Lower lobe of right lung (tissue), 2 donors: ENCODE results near the gene TMEM86A. TPM values are rescaled to one million over a fixed set of nuclear protein-coding genes. Genes with fewer than 3 reads are reported as not detected.

ENCODE experiments used
- ATAC-seq, 2 donors: fragments of 200-7000 bp; cut with Tn5 transposase; one replicate each; pipeline ENCODE4 v1.9.1; 2020 to 2022; ENCODE audit warnings: mild to moderate bottlenecking in 2 of 2, moderate library complexity in 2 of 2
- DNase-seq: peaks from one replicate; pipeline ENCODE4 v3.0.0-alpha.2; 2020
- H3K27ac ChIP-seq: fragments of 200-600 bp; one replicate; pipeline ENCODE4 v1.8.0; 2022
- H3K27me3 ChIP-seq: fragments of 200-600 bp; one replicate; pipeline ENCODE4 v1.8.0; 2022; ENCODE audit warnings: low read depth
- H3K36me3 ChIP-seq: fragments of 200-600 bp; one replicate; pipeline ENCODE4 v1.8.0; 2022; ENCODE audit warnings: mild to moderate bottlenecking
- H3K4me1 ChIP-seq: fragments of 200-600 bp; one replicate; pipeline ENCODE4 v1.8.0; 2022
- H3K4me3 ChIP-seq: fragments of 200-600 bp; one replicate; pipeline ENCODE4 v1.8.0; 2022; ENCODE audit warnings: mild to moderate bottlenecking
- H3K9me3 ChIP-seq: fragments of 200-600 bp; one replicate; pipeline ENCODE4 v1.8.0; 2022
- intact Hi-C: fragments of 100-400 bp; cut with DNase I; formaldehyde crosslinking; loops from one replicate; pipeline ENCODE4 v1.11.0; 2022
- total RNA-seq: library from RNA; stranded (reverse); fragmentation: NEBNext Ultra II Directional; extraction: Animal tissue kit (Norgen Biotek cat#: 25700); gene quantifications from one replicate; pipeline ENCODE4 v1.2.1, GENCODE V29; 2021
- TF ChIP-seq, protein P1 (sequence below): fragments of 200-600 bp; IDR thresholded peaks from one replicate; pipeline ENCODE4 v1.8.0; 2022; ENCODE audit warnings: antibody characterized with exemption, mild to moderate bottlenecking
- donor health status: DM: no; HTN: yes; CAD: no; lungs with severe emphysema.

The TMEM86A gene
- total RNA-seq, 1 donor from 2014 or later: 11.7 TPM

DNA sequence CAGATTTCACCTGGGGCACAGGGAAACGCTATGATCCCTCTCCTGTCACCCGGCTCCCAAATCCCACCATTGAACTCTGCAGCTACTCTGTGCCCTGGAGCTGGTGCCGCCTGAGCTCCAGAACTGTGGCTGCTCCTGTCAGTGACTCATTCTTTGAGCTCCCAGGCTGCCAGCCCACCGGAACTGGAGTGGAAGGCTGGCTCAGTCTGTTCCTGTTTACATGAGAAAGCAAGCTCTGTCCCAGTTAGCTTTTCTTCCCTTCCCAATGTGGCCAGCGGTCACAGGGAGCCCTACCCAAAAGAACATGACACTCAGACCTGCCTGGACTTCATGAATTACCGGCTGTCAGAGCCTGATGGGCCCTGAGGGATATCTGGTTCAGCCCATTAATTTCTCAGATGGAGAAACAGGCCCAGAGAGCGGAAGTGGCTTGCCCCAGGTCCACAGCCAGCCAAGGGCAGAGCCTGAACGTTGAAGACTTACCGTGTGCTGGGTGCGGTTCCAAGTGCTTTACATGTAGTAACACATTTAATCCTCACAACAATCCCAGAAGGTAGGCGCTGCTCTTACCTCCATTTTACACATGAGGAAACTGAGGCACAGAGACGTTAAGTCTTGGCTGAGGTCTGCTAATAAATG, 51.2 kb downstream of the TMEM86A start:
- Histone ChIP-seq H3K27me3 (no peaks in the 10 kb centered on the region), H3K9me3 (no peaks in the 10 kb centered on the region), H3K36me3 (no peaks in the 10 kb centered on the region), H3K4me3 (no peak overlapping the region), H3K27ac (no peak overlapping the region), H3K4me1 (no peaks in the 10 kb centered on the region)
- TF ChIP-seq, protein P1, sequence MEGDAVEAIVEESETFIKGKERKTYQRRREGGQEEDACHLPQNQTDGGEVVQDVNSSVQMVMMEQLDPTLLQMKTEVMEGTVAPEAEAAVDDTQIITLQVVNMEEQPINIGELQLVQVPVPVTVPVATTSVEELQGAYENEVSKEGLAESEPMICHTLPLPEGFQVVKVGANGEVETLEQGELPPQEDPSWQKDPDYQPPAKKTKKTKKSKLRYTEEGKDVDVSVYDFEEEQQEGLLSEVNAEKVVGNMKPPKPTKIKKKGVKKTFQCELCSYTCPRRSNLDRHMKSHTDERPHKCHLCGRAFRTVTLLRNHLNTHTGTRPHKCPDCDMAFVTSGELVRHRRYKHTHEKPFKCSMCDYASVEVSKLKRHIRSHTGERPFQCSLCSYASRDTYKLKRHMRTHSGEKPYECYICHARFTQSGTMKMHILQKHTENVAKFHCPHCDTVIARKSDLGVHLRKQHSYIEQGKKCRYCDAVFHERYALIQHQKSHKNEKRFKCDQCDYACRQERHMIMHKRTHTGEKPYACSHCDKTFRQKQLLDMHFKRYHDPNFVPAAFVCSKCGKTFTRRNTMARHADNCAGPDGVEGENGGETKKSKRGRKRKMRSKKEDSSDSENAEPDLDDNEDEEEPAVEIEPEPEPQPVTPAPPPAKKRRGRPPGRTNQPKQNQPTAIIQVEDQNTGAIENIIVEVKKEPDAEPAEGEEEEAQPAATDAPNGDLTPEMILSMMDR: no peak
- DNase-seq (no peak), ATAC-seq (peak in 1 of 2 donors; percentile 36)
- intact Hi-C loops: no loop called here

DNA sequence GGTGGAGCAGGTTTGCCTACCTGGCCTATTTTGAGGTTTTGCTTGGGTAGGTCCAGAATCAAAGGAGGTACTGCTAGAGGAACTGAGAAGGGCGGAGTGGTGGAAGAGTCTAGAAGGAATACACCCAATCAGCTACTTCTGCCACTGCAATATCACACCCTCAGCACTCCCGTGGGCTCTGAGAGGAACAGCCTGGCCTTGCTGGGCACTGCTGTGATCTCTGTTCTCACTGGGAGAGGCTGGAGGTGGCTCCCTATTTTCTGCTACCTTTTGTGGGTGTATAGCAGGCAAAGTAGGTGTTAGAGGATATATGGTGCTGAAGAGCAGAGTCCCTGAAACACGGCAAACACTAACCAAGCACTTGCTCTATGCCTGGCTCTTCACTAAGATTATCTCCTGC, 52.4 kb downstream of the TMEM86A start:
- TF ChIP-seq, protein P1: no peak
- no peak for ATAC-seq
- no peaks in the 10 kb centered on the region for H3K4me1 ChIP-seq
- H3K9me3 ChIP-seq: no peaks in the 10 kb centered on the region
- DNase-seq: no peak
- no peaks in the 10 kb centered on the region for H3K27me3 ChIP-seq
- intact Hi-C loops: no loop called here
- H3K4me3 ChIP-seq: no peak overlapping the region
- H3K27ac ChIP-seq: no peak overlapping the region
- H3K36me3 ChIP-seq: no peaks in the 10 kb centered on the region

DNA sequence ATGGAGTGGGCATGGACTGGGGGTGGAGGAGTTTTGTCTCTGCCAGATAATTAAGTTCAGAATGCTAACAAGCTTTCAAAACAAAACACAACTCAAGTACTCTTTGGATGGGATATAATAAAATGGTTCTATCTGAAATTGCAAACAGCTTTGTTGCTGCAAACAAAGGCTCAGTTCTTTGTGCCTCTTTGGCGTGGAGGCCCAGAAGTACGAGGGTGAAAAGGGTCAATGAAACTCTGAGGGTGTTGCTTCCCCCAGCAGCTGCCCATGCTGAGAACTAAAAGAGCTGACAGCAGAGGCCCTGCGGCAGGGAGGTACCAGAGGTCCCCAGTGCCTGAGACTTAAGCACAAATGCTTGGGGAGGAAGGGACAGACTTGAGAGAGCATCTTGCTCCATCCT, 53.9 kb downstream of the TMEM86A start:
- no peak overlapping the region for H3K27ac ChIP-seq
- H3K9me3 ChIP-seq: no peaks in the 10 kb centered on the region
- no peaks in the 10 kb centered on the region for H3K36me3 ChIP-seq
- TF ChIP-seq, protein P1: no peak
- H3K4me3 ChIP-seq: no peak overlapping the region
- intact Hi-C loops: no loop called here
- ATAC-seq: no peak
- DNase-seq: no peak
- H3K27me3 ChIP-seq: no peaks in the 10 kb centered on the region
- no peaks in the 10 kb centered on the region for H3K4me1 ChIP-seq

DNA sequence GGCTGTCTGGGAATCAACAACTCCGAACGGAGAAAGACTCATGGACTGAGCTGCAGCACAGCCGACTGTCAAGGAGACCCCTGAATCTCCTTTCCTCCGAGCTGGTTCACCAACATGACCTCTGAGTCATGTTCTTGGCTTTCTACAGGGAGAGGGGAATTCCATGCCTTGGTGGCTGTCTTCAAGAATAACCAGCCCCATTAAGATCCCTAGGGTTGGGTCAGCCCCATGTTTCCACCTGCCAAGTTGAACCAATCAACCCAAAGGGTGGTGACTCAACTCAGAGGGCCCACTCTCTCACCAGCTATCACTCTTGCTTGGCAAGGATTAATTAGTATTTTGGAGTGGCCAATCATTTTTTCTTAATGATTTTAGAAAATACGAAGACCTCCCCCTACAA, 55.7 kb downstream of the TMEM86A start:
- Histone ChIP-seq H3K27ac (no peak overlapping the region), H3K4me3 (no peak overlapping the region), H3K36me3 (no peaks in the 10 kb centered on the region), H3K27me3 (no peaks in the 10 kb centered on the region), H3K4me1 (no peaks in the 10 kb centered on the region), H3K9me3 (no peaks in the 10 kb centered on the region)
- DNase-seq: no peak
- TF ChIP-seq, protein P1: no peak
- intact Hi-C loops: no loop called here
- ATAC-seq: no peak

Other genes with a start within 250 kb of the TMEM86A start
- gene LDHAL6A, start 242.9 kb upstream of the TMEM86A start, total RNA-seq: not detected
- 61.8 TPM for gene TSG101, start 171.8 kb upstream of the TMEM86A start, total RNA-seq
- 26.8 TPM for gene UEVLD, start 110.0 kb upstream of the TMEM86A start, total RNA-seq
- gene MISFA, start 99.0 kb upstream of the TMEM86A start, total RNA-seq: 3.3 TPM
- 18.6 TPM for gene SPTY2D1, start 64.4 kb upstream of the TMEM86A start, total RNA-seq
- gene IGSF22, start 27.4 kb downstream of the TMEM86A start, total RNA-seq: 2.3 TPM
- 0.80 TPM for gene PTPN5, start 93.0 kb downstream of the TMEM86A start, total RNA-seq
- gene MRGPRX1, start 240.6 kb downstream of the TMEM86A start, total RNA-seq: not detected